ENCODE measurements around the gene BANF1.
A peak's percentile ranks its signal among the peaks of the same experiment; 100 is the strongest.

BANF1 gene

DNA sequence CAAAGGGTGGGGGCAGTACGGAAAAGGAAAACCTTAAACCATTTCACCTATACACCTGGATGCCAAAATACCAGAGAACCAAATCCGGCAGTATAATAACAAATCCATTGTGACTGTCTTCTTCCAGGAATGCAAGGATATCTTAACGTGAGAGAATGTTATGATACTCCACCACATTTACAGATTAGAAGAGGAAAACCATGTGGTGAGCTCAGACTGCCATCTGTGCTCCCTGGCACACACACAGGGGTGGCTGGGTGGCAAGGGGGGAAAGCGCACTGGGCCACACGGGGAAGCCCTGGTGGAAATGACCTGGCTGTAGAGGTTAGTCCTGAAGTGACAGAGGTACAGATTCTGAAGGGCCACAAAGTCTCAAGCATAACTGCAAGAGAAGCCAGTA, 10.2 kb upstream of the BANF1 start:
- Histone ChIP-seq H3K4me3 (replicated peaks; ENCODE audit: low read depth, low read length) (no peak overlapping the region), H3K36me3 (ENCODE audit: control insufficient read depth, insufficient read depth, low read length) (no peaks in the 10 kb centered on the region; the same call in 1 of the 2 replicates), H3K27me3 (replicated peaks; ENCODE audit: control insufficient read depth, insufficient read depth, low read length) (no peaks in the 10 kb centered on the region)
- DNase-seq (ENCODE audit: extremely low read depth, insufficient read length): no peak
- TF ChIP-seq, protein P1, sequence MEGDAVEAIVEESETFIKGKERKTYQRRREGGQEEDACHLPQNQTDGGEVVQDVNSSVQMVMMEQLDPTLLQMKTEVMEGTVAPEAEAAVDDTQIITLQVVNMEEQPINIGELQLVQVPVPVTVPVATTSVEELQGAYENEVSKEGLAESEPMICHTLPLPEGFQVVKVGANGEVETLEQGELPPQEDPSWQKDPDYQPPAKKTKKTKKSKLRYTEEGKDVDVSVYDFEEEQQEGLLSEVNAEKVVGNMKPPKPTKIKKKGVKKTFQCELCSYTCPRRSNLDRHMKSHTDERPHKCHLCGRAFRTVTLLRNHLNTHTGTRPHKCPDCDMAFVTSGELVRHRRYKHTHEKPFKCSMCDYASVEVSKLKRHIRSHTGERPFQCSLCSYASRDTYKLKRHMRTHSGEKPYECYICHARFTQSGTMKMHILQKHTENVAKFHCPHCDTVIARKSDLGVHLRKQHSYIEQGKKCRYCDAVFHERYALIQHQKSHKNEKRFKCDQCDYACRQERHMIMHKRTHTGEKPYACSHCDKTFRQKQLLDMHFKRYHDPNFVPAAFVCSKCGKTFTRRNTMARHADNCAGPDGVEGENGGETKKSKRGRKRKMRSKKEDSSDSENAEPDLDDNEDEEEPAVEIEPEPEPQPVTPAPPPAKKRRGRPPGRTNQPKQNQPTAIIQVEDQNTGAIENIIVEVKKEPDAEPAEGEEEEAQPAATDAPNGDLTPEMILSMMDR (IDR thresholded peaks at IDR 0.05; ENCODE audit: insufficient read depth, low read length, poor library complexity, severe bottlenecking): no peak

GRCh38 chr11:65997286-65997685, 5.0 kb upstream of the BANF1 start:
- TF ChIP-seq, protein P1 (IDR thresholded peaks at IDR 0.05; ENCODE audit: insufficient read depth, low read length, poor library complexity, severe bottlenecking): no peak
- no peak for DNase-seq (ENCODE audit: extremely low read depth, insufficient read length)
- Histone ChIP-seq H3K4me3 (replicated peaks; ENCODE audit: low read depth, low read length) (no peak overlapping the region), H3K36me3 (ENCODE audit: control insufficient read depth, insufficient read depth, low read length) (peaks cover 25% of the 10 kb centered on the region), H3K27me3 (replicated peaks; ENCODE audit: control insufficient read depth, insufficient read depth, low read length) (no peaks in the 10 kb centered on the region)

DNA sequence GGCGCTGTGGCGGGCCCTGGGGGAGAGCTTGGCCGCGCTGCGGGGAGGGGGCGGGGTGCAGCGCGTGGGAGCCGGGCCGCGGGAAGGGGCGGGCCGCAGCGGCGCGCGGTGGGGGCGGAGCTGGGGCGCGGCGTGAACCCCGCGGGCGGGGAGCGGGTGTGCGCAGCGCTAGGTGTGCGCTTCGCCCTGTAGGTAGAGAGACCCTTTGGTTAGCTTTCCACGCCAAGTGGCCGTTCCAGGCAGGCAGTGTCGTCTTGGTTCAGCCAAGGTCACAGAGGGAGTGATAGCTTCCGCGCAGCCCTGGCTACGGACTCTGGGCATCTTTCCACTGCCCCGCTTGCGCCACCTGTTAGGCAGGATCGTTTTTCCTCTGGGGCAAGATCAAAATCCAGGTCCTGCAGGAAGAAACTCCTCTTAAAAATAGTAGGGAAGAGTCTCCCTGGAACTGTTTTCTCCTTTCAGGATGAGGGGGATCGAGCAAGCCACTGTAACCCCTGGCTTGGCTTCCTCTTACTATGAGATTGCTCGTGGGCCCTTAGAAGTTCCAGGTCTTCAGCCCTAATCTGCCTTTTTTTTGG, 434 bp downstream of the BANF1 start:
- Histone ChIP-seq H3K4me3 (replicated peaks; ENCODE audit: low read depth, low read length) (peak overlapping the region; percentile 96), H3K36me3 (ENCODE audit: control insufficient read depth, insufficient read depth, low read length) (peaks cover 28% of the 10 kb centered on the region), H3K27me3 (replicated peaks; ENCODE audit: control insufficient read depth, insufficient read depth, low read length) (no peaks in the 10 kb centered on the region)
- no peak for DNase-seq (ENCODE audit: extremely low read depth, insufficient read length)
- TF ChIP-seq, protein P1 (IDR thresholded peaks at IDR 0.05; ENCODE audit: insufficient read depth, low read length, poor library complexity, severe bottlenecking): peak; percentile 19

- Histone ChIP-seq H3K27me3 (replicated peaks; ENCODE audit: control insufficient read depth, insufficient read depth, low read length) (no peaks in the 10 kb centered on the region), H3K36me3 (ENCODE audit: control insufficient read depth, insufficient read depth, low read length) (peaks cover 24% of the 10 kb centered on the region), H3K4me3 (replicated peaks; ENCODE audit: low read depth, low read length) (peak overlapping the region; percentile 96)
- DNase-seq (ENCODE audit: extremely low read depth, insufficient read length): no peak
- TF ChIP-seq, protein P1 (IDR thresholded peaks at IDR 0.05; ENCODE audit: insufficient read depth, low read length, poor library complexity, severe bottlenecking): no peak
Measured at GRCh38 chr11:66003291-66003690, 988 bp downstream of the BANF1 start.

GRCh38 chr11:66004186-66004585, 1.9 kb downstream of the BANF1 start:
- no peak overlapping the region for H3K4me3 ChIP-seq (replicated peaks; ENCODE audit: low read depth, low read length)
- TF ChIP-seq, protein P1 (IDR thresholded peaks at IDR 0.05; ENCODE audit: insufficient read depth, low read length, poor library complexity, severe bottlenecking): no peak
- H3K36me3 ChIP-seq (ENCODE audit: control insufficient read depth, insufficient read depth, low read length): peaks cover 18% of the 10 kb centered on the region
- DNase-seq (ENCODE audit: extremely low read depth, insufficient read length): no peak
- H3K27me3 ChIP-seq (replicated peaks; ENCODE audit: control insufficient read depth, insufficient read depth, low read length): no peaks in the 10 kb centered on the region
